Right renal cortex interstitium (tissue), 3 donors: Measurements from ENCODE around the gene SNX5. TPM values are rescaled to one million over a fixed set of nuclear protein-coding genes. Genes with fewer than 3 reads are reported as not detected.

ENCODE experiments used
- DNase-seq, 3 donors: peaks; one replicate each; pipeline ENCODE4 v3.0.0-alpha.2; 2013; ENCODE audit warnings: low read depth in 3 of 3, low spot score in 2 of 3
- polyA plus RNA-seq, 3 donors: library from polyadenylated mRNA; unstranded; fragments of 120-200 nt; gene quantifications; one replicate each; pipeline ENCODE4 v1.2.1, GENCODE V29; 2013; ENCODE audit not compliant: insufficient read length in 3 of 3

Gene SNX5
- polyA plus RNA-seq, 3 donors: 214 to 232 (median 222) TPM

- DNase-seq: no peak
These were observed 25.0 kb upstream of the SNX5 start for GRCh38 chr20:17993546-17993945.

DNA sequence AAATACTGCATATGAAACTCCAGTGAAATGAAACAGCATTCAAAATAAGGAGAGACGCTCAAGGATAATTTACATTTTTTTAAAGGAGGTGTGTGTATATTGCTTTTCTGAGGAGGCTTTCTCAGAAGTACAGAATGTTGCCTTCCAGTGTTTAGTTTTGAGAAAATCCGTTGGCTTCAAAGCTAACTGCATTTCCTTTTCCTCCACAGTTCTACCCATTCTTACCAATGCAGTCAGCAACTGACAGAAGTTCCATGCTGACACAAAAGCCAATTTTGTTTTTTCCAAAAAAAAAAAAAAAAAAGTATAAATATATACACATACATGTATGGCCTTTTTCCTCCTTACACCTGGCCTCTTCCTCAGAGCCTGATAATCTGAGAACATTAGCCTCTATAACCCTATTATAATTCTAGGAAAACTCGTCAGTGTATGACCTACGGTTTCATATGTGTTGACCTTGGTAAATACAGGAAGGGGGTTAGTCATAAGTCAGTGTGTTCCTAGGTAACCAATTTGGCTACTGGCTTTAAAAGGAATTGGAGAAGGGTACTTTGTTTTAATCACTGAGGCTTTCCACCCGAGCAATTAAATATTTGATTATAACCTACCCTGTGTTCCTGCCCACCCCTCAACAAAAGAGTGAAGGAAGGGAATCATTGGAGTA lies 24.4 kb upstream of the SNX5 start:
- no peak for DNase-seq

DNA sequence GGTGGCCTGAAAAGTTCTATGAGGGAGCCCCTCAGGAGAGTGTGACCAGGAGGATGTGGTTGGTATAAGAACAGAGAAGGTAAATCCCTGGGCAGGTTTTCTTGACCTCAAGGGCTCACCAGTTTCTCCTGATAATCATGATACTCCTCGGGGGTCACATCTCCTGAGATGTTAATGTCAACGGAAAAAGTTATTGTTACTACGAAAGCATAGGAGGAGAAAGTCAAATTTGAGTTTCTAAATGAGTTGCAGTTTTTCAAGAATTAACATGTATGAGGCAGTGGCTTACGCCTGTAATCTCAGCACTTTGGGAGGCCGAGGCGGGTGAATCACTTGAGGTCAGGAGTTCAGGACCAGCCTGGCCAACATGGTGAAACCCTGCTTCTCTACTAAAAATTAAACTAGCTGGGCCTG lies 23.6 kb upstream of the SNX5 start:
- no peak for DNase-seq

GRCh38 chr20:17990278-17990972 lies 21.8 kb upstream of the SNX5 start:
- no peak for DNase-seq

- no peak for DNase-seq
These were observed 19.4 kb upstream of the SNX5 start for GRCh38 chr20:17987988-17988387.

- DNase-seq: no peak
These were observed 16.9 kb upstream of the SNX5 start for GRCh38 chr20:17985388-17986018.

DNA sequence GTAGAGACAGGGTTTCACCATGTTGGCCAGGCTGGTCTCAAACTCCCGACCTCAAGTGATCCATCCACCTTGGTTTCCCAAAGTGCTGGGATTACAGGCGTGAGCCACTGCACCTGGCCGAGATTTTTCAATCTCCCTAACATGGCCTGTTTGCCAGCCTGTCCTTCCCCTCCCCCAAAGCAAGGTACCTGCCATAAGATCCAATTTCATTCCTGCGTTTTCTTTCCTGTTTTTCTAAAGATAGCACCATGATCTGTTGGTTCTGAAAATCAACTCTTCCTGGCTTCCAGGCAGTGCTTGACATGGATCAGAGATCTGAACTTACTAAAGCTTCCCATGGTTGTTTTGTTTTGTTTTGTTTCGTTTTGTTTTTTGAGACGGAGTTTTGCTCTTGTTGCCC lies 7.7 kb upstream of the SNX5 start:
- no peak for DNase-seq

GRCh38 chr20:17972121-17972520 lies 3.5 kb upstream of the SNX5 start:
- no peak for DNase-seq

DNA sequence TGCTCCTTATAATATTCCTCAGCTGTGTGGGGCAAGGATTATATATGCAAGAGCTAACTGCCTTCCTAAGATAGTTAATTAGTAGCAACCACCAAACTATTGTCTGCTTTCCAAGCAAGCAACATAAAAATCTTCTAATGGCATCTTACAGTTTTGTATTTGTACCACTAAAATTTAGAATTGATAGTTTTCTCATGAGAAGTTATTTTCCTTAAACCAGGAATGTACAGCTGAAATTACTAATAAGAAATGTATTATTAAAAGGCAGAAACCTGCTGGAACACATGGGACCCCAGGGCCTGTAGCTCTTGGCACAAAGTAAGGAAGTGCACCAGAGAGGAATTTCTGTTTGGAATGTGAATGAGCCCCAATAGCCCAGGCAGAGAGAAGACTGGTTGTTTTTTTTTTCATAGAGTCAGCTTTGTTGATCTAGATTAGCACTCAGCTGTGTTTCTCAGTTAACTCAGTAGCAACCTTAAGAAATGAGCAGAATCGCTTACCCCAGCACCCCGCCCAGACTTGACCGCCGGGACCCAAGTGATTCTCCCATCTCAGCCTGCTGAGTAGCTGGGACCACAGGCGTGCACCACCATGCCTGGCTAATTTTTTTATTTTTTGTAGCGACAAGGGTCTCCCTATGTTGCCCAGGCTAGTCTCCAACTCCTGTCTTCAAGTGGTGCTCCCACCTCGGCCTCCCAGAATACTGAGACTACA lies 2.9 kb upstream of the SNX5 start:
- no peak for DNase-seq

GRCh38 chr20:17969884-17970409 lies 1.4 kb upstream of the SNX5 start:
- no peak for DNase-seq

DNA sequence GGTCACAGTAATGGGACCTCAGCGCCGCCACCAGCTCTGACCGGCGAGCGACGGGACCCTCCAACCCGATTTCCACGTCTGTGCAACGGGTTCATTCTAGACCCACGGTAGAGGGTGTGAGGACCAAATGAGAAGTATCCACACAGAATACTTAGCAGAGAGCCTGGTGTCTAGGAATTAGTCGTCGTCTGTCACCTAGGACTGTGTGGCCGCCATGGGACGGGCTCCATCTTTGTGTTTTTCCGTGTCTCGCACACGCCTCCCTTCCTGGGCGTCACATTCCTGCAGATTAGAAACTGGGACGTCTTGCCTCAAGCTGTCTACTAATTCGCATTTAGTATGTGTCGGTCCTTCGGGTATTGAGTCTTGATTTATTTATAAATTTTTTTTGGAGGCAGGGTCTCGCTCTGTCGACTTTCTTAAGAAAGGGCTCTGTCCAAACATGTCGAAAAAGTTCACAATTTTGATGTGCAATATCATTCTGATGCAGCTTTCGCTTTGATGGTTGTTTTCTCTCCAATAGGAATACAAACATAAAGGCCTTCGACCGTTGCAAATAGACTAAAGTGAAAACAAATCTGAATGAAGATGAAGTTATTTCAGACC lies 787 bp upstream of the SNX5 start:
- DNase-seq: no peak

DNA sequence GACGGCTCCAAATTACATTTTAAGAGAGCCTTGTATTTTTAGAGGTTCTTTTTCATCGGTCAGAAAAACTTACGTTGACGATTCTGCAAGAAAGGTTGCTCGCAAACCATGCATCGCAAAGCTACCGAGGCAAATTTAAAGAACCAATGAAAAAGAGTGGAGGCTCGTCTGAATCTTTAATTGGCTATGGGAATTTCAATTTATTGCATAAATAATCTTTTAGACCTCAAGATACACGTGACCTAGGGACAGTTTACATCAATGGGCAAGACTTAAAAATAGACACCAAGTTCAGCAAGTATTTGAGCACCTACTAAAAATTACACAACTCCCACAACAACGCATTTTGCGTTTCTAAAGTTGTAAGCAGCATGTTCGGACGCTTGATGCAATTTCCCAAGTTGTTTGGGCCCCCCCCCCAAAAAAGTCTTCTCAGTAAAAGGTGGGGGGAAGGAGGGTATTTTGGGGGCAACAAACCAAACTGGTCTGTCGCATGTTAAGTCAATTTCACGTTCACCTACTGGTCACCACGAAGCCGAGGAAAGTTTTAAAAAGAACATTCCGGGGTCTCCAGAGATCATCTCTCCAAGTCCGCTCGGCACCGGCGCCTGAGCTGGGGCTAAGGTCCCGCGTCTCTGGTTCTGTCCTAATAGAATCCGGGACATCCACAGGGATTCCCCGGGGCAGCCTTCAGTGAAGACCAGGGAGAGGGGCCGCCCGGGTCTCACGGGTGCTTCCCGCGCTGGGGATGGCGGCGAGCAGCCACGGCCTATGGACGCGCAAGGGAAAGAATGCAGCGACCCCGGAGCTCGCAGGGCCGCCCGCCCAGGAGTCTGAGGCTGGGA lies 851 bp downstream of the SNX5 start:
- DNase-seq: no peak

DNA sequence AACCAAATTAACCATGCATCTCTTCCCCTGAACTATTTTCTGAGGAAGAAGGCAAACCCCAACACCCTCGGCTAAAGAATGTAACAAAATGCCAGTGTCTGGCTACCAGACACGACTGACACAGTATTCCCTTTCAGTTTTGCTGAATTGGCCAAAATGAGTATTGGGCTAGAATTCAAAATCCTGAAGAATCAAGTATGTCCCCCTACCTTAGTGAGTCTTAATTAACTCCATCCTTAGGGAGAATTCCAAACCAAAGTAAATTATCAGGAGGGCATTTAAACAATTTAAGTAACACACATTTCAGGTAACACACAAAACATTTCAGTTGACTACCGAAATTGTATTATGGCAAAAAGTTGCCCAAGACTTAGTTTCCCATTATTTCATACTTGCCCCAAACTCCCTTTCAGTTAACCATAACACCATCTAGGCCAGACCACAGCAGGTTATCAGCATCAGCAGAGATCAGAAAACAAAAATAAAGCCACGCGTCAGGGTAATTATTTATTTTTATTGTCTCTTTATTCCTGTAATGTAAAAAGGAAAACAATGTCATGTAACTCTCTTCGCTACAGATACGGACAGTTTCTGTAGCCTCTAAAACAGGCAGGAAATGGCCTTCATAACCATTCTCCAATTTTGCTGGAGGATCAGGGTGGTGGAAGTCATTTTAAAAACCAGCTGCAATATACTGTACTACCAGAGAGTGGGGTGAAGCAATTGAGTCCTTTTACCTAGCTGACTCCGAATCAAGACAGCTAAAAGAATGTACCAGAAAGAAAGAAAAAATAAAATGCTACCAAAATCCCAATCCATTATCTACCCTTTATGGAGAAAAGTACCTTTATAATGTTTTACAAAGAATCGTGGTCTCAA lies 1.9 kb downstream of the SNX5 start:
- DNase-seq: no peak

DNA sequence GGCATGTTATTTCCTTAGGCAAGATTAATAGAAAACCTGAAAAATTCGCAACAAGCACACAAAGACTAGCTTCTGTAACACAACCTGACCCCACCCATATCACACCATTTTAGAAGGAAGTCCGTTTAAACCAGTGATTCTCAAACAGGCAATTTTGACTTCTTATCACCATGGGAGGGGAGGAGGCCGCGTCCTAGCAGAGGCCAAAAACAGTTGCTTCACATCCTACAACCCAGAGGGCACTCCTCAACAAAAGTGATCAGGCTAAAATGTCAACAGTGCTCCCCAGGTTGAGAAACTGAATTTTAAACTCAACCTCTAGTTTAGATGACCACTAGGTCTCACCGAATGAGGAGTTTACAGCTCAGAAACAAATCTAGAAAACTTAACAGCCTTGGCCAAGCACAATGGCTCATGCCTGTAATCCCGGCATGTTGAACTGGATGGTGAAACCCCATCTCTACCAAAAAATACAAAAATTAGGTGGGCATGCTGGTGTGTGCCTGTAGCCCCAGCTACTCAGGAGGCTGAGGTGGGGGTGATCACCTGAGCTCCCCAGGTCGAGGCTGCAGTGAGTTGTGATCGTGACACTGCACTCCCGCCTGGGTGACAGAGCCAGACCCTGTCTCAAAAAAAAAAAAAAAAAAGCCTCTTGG lies 3.4 kb downstream of the SNX5 start:
- DNase-seq: no peak

- DNase-seq: no peak
These were observed 4.0 kb downstream of the SNX5 start for GRCh38 chr20:17964632-17965031.

DNA sequence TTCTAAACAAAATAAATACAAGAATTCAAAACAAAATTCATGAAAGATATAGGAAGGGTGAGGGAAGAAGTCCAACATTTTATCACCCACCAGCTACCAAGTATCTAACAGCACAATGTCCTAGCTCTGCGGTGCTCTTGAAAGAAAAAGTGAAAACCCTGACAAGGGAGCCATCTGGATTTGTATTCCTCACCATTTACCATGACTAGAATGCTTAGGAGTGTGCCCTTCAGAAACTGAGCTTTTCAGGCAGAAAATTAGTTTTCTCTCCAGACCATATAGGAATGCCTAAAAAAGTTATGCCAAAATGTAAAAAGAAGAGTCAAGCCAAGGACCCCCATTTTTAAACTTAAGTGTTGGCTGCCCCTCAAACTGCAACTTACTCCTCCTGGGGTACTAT lies 4.5 kb downstream of the SNX5 start:
- DNase-seq: no peak

- DNase-seq: no peak
These were observed 5.3 kb downstream of the SNX5 start for GRCh38 chr20:17963114-17963897.

DNA sequence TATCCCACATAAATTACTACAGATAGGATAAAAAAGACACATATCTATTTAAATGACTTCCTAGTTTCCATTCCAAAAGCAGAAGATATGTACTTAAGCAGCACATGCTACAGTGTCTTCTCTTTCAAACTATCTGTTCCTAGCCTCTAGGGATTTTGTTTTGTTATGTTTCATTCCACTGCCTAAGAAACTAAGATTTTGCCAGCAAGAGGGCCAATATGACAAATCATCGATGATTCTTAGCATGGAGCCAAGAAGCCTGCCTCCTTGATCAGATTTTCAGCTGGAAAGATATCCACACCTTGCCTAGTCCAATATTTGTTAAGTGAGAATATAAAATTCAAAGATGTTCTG lies 7.0 kb downstream of the SNX5 start:
- no peak for DNase-seq
